ENCODE results near the gene DLG2. TPM values are rescaled to one million over a fixed set of nuclear protein-coding genes. Genes with fewer than 3 reads are reported as not detected.
"Not testable (repeated sequence)": the region's sequence is repeated elsewhere in the genome, so short reads cannot be mapped to it uniquely, and the experiment has no call there.

Gene DLG2
- total and polyA plus RNA-seq, 4 donors: 1.3 to 23.3 (median 10.9) TPM

DNA sequence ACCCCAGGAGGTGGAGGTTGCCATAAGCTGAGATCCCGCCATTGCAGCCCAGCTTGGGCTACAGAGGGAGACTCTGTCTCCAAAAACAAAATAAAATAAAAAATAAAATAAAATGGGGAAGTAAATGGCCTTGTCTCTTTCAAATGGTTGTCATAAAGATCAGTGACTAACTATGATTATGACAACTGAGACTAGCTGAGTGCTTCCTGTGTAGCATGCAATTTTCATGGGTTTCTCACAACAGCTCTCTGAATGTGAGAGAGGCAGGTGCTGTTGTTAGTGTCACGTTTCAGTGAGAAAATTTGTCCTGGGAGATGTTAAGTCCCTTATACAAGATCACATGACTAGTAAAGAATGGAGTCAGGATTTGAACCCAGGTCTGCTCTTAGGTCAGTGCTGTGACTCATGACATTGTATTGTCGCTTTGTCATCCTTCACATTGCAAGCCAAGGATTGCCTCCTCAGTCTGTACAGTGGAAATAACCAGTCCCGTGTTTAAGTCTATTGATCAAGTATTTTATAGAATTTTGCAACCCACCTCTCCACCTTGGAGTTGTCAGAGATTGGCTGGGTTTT, 2177.7 kb downstream of the DLG2 start:
- intact Hi-C loops (cut with DNase I): no loop called here
- Histone ChIP-seq H3K36me3 (ENCODE audit: control insufficient read depth in 1 of 2, insufficient read depth in 2 of 2, low read length in 1 of 2) (no peaks in the 10 kb centered on the region), H3K4me1 (ENCODE audit: control insufficient read depth in 1 of 2, insufficient read depth in 2 of 2, low read length in 2 of 2) (no peaks in the 10 kb centered on the region), H3K27me3 (ENCODE audit: control insufficient read depth in 1 of 2, insufficient read depth in 2 of 2, low read length in 1 of 2) (no peaks in the 10 kb centered on the region), H3K27ac (ENCODE audit: low read depth in 1 of 2, low read length in 2 of 2) (no peak overlapping the region), H3K4me3 (ENCODE audit: low read length in 2 of 2) (no peak overlapping the region), H3K9me3 (ENCODE audit: control insufficient read depth, low read length) (no peaks in the 10 kb centered on the region)
- 87% methylated on average over 4 of the region's 4 CpGs for WGBS, 2 donors
- ATAC-seq (ENCODE audit: low FRiP score) (no peak), DNase-seq (no peak)

DNA sequence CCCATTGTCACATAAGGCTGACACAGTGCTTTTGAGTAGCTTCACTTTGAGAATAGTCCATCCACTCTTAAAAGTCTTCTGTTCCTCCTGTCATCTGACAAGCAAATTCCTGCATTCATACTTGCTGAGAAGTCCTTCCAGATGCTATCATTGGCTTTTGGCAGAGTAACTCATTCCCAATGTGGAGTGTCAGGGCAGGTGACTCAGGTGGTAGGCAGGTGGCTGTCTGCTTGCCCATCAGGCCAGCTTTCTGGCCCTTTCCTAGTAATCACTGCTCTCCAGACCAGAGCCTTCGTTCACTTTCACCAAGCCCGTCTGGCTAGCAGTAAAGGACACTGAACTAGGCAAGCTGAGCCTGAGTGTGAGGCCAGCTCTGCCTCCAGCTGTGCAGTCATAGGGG, 2178.5 kb downstream of the DLG2 start:
- intact Hi-C loops (cut with DNase I): no loop called here
- DNase-seq: no peak
- WGBS, 2 donors: 92 to 94% methylated on average over 2 of the region's 2 CpGs

GRCh38 chr11:83443880-83444279, 2183.3 kb downstream of the DLG2 start:
- H3K27me3 ChIP-seq (ENCODE audit: control insufficient read depth in 1 of 2, insufficient read depth in 2 of 2, low read length in 1 of 2); H3K4me3 ChIP-seq (ENCODE audit: low read length in 2 of 2); intact Hi-C loops (cut with DNase I); H3K4me1 ChIP-seq (ENCODE audit: control insufficient read depth in 1 of 2, insufficient read depth in 2 of 2, low read length in 2 of 2); DNase-seq; H3K9me3 ChIP-seq (ENCODE audit: control insufficient read depth, low read length); H3K27ac ChIP-seq (ENCODE audit: low read depth in 1 of 2, low read length in 2 of 2); H3K36me3 ChIP-seq (ENCODE audit: control insufficient read depth in 1 of 2, insufficient read depth in 2 of 2, low read length in 1 of 2); ATAC-seq (ENCODE audit: low FRiP score): not testable (repeated sequence)
- WGBS, 2 donors: 58 to 61% methylated on average over 6 of the region's 6 CpGs

More for the DNA sequence above, 2178.5 kb downstream of the DLG2 start:
- no peaks in the 10 kb centered on the region for H3K36me3 ChIP-seq (ENCODE audit: control insufficient read depth in 1 of 2, insufficient read depth in 2 of 2, low read length in 1 of 2)
- H3K4me1 ChIP-seq (ENCODE audit: control insufficient read depth in 1 of 2, insufficient read depth in 2 of 2, low read length in 2 of 2): no peaks in the 10 kb centered on the region
- H3K9me3 ChIP-seq (ENCODE audit: control insufficient read depth, low read length): no peaks in the 10 kb centered on the region
- no peak overlapping the region for H3K27ac ChIP-seq (ENCODE audit: low read depth in 1 of 2, low read length in 2 of 2)
- no peaks in the 10 kb centered on the region for H3K27me3 ChIP-seq (ENCODE audit: control insufficient read depth in 1 of 2, insufficient read depth in 2 of 2, low read length in 1 of 2)
- H3K4me3 ChIP-seq (ENCODE audit: low read length in 2 of 2): no peak overlapping the region
- ATAC-seq (ENCODE audit: low FRiP score): no peak

DNA sequence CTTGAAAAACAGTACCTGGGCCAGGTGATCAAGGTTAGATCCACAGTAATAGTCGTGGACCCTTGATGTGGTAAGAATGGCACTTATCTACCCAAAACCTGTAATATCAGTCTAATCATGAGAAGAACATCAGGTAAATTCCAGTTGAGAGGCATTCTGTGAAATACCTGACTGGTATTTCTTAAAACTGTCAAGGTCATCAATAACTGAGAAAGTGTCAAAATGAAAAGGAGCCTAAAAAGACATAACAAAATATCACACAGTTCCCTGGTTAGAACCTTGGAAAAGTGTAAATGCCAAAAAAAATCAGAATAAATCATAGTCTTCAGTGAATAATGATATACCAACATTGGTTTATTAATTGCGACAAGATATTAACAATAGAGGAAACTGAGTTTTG, 2185.5 kb downstream of the DLG2 start:
- intact Hi-C loops (cut with DNase I): no loop called here
- Histone ChIP-seq H3K9me3 (ENCODE audit: control insufficient read depth, low read length) (peaks cover 2% of the 10 kb centered on the region), H3K27me3 (ENCODE audit: control insufficient read depth in 1 of 2, insufficient read depth in 2 of 2, low read length in 1 of 2) (no peaks in the 10 kb centered on the region), H3K4me3 (ENCODE audit: low read length in 2 of 2) (no peak overlapping the region), H3K27ac (ENCODE audit: low read depth in 1 of 2, low read length in 2 of 2) (no peak overlapping the region), H3K36me3 (ENCODE audit: control insufficient read depth in 1 of 2, insufficient read depth in 2 of 2, low read length in 1 of 2) (no peaks in the 10 kb centered on the region), H3K4me1 (ENCODE audit: control insufficient read depth in 1 of 2, insufficient read depth in 2 of 2, low read length in 2 of 2) (no peaks in the 10 kb centered on the region)
- 84 to 89% methylated on average over 2 of the region's 2 CpGs for WGBS, 2 donors
- DNase-seq (no peak), ATAC-seq (ENCODE audit: low FRiP score) (no peak)

DNA sequence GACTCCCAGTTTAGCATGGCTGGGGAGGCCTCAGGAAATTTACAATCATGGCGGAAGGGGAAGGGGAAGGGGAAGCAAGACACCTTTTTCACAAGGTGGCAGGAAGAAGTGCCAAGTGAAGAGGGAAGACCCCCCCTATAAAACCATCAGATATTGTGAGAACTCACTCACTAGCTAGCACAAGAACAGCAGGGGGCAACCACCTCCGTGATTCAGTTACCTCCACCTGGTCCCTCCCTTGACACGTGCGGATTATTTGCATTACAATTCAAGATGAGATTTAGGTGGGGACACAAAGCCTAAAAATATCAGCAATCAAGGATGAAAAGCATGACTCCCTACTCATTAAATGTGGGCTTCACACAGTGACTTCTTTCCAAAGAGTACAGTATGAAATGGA, 2186.0 kb downstream of the DLG2 start:
- peaks cover 2% of the 10 kb centered on the region for H3K9me3 ChIP-seq (ENCODE audit: control insufficient read depth, low read length)
- DNase-seq: no peak
- intact Hi-C loops (cut with DNase I): no loop called here

DNA sequence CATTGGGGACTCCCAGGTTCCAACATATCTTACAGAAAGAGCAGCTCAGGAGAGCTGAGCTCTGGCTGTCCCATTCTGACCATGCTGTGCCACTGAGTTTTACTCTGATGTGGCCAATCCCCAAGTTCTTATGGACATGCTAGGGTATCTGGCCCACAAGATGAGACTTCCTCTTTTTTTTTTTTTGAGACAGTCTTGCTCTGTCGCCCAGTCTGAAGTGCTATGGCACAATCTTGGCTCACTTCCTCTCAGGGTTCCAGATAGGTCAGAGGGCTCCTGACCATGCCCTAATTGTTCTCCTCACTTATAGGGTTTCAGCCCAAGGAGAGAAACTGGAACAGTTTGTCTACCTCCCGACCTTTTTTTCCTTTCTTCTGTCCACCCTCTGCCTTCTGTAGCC, 2188.7 kb downstream of the DLG2 start:
- peaks cover 2% of the 10 kb centered on the region for H3K9me3 ChIP-seq (ENCODE audit: control insufficient read depth, low read length)
- no peak for DNase-seq
- H3K27me3 ChIP-seq (ENCODE audit: control insufficient read depth in 1 of 2, insufficient read depth in 2 of 2, low read length in 1 of 2): no peaks in the 10 kb centered on the region
- intact Hi-C loops (cut with DNase I): no loop called here
- 56 to 65% methylated on average over 2 of the region's 2 CpGs for WGBS, 2 donors
- no peak overlapping the region for H3K4me3 ChIP-seq (ENCODE audit: low read length in 2 of 2)
- no peaks in the 10 kb centered on the region for H3K4me1 ChIP-seq (ENCODE audit: control insufficient read depth in 1 of 2, insufficient read depth in 2 of 2, low read length in 2 of 2)
- no peaks in the 10 kb centered on the region for H3K36me3 ChIP-seq (ENCODE audit: control insufficient read depth in 1 of 2, insufficient read depth in 2 of 2, low read length in 1 of 2)
- H3K27ac ChIP-seq (ENCODE audit: low read depth in 1 of 2, low read length in 2 of 2): no peak overlapping the region
- no peak for ATAC-seq (ENCODE audit: low FRiP score)

More for the DNA sequence above, 2186.0 kb downstream of the DLG2 start:
- Histone ChIP-seq H3K4me3 (ENCODE audit: low read length in 2 of 2) (no peak overlapping the region), H3K27me3 (ENCODE audit: control insufficient read depth in 1 of 2, insufficient read depth in 2 of 2, low read length in 1 of 2) (no peaks in the 10 kb centered on the region), H3K36me3 (ENCODE audit: control insufficient read depth in 1 of 2, insufficient read depth in 2 of 2, low read length in 1 of 2) (no peaks in the 10 kb centered on the region), H3K4me1 (ENCODE audit: control insufficient read depth in 1 of 2, insufficient read depth in 2 of 2, low read length in 2 of 2) (no peaks in the 10 kb centered on the region), H3K27ac (ENCODE audit: low read depth in 1 of 2, low read length in 2 of 2) (no peak overlapping the region)
- WGBS, 2 donors: 51 to 55% methylated on average over 4 of the region's 4 CpGs
- ATAC-seq (ENCODE audit: low FRiP score): no peak

GRCh38 chr11:83437939-83438338, 2189.2 kb downstream of the DLG2 start:
- intact Hi-C loops (cut with DNase I): no loop called here
- WGBS, 2 donors: 72 to 77% methylated on average over 4 of the region's 4 CpGs

GRCh38 chr11:83436855-83437254, 2190.3 kb downstream of the DLG2 start:
- no peak overlapping the region for H3K4me3 ChIP-seq (ENCODE audit: low read length in 2 of 2)
- H3K27me3 ChIP-seq (ENCODE audit: control insufficient read depth in 1 of 2, insufficient read depth in 2 of 2, low read length in 1 of 2): no peaks in the 10 kb centered on the region
- WGBS, 2 donors: 75 to 81% methylated on average over 3 of the region's 3 CpGs
- peaks cover 2% of the 10 kb centered on the region for H3K9me3 ChIP-seq (ENCODE audit: control insufficient read depth, low read length)
- no peak for ATAC-seq (ENCODE audit: low FRiP score)
- H3K27ac ChIP-seq (ENCODE audit: low read depth in 1 of 2, low read length in 2 of 2): no peak overlapping the region
- DNase-seq: no peak
- H3K36me3 ChIP-seq (ENCODE audit: control insufficient read depth in 1 of 2, insufficient read depth in 2 of 2, low read length in 1 of 2): no peaks in the 10 kb centered on the region
- no peaks in the 10 kb centered on the region for H3K4me1 ChIP-seq (ENCODE audit: control insufficient read depth in 1 of 2, insufficient read depth in 2 of 2, low read length in 2 of 2)
- intact Hi-C loops (cut with DNase I): no loop called here

More at GRCh38 chr11:83437939-83438338, 2189.2 kb downstream of the DLG2 start:
- Histone ChIP-seq H3K27ac (ENCODE audit: low read depth in 1 of 2, low read length in 2 of 2) (no peak overlapping the region), H3K4me3 (ENCODE audit: low read length in 2 of 2) (no peak overlapping the region), H3K4me1 (ENCODE audit: control insufficient read depth in 1 of 2, insufficient read depth in 2 of 2, low read length in 2 of 2) (no peaks in the 10 kb centered on the region), H3K9me3 (ENCODE audit: control insufficient read depth, low read length) (peaks cover 2% of the 10 kb centered on the region), H3K27me3 (ENCODE audit: control insufficient read depth in 1 of 2, insufficient read depth in 2 of 2, low read length in 1 of 2) (no peaks in the 10 kb centered on the region), H3K36me3 (ENCODE audit: control insufficient read depth in 1 of 2, insufficient read depth in 2 of 2, low read length in 1 of 2) (no peaks in the 10 kb centered on the region)
- DNase-seq (no peak), ATAC-seq (ENCODE audit: low FRiP score) (no peak)

DNA sequence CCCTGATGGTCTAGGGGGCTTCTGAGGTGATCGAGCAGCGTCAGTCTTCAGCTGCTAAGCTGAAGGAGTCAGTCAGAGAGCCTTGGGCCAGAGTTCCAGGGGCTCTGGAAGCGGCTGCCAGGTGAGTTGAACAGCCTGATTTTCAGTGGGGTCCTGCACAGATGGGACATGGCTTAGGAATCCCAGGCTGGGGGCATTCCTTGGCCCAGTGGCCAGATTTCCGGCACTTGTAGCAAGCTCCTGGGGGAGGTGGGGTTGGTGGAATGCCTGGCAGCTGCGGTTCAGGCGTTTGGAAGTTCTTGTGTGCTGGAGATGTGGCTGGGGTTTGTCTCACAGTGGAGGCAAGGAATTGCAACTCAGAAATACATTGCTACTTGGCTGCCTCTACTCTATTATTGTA, 2192.3 kb downstream of the DLG2 start:
- H3K27me3 ChIP-seq (ENCODE audit: control insufficient read depth in 1 of 2, insufficient read depth in 2 of 2, low read length in 1 of 2); H3K4me3 ChIP-seq (ENCODE audit: low read length in 2 of 2); ATAC-seq (ENCODE audit: low FRiP score); H3K9me3 ChIP-seq (ENCODE audit: control insufficient read depth, low read length); intact Hi-C loops (cut with DNase I); H3K4me1 ChIP-seq (ENCODE audit: control insufficient read depth in 1 of 2, insufficient read depth in 2 of 2, low read length in 2 of 2); DNase-seq; H3K36me3 ChIP-seq (ENCODE audit: control insufficient read depth in 1 of 2, insufficient read depth in 2 of 2, low read length in 1 of 2); H3K27ac ChIP-seq (ENCODE audit: low read depth in 1 of 2, low read length in 2 of 2): not testable (repeated sequence)
- WGBS, 2 donors: 61 to 63% methylated on average over 6 of the region's 6 CpGs

Data from aorta (tissue), 5 donors.